GM21526 (cell line): ENCODE data around the gene TRRAP.
A peak's percentile ranks its signal among the peaks of the same experiment; 100 is the strongest.
"Not testable (repeated sequence)": the region's sequence is repeated elsewhere in the genome, so short reads cannot be mapped to it uniquely, and the experiment has no call there.

ENCODE experiments used
- ATAC-seq: cut with Tn5 transposase; IDR thresholded peaks from one replicate; pipeline ENCODE4 v1.9.1; 2021; ENCODE audit warnings: moderate library complexity; ENCODE audit not compliant: unreplicated experiment, low FRiP score

The TRRAP gene

GRCh38 chr7:98864731-98865453, 13.4 kb upstream of the TRRAP start:
- ATAC-seq: no peak

- ATAC-seq: no peak
Observed at GRCh38 chr7:98866351-98866750, 12.0 kb upstream of the TRRAP start.

GRCh38 chr7:98866765-98867164, 11.6 kb upstream of the TRRAP start:
- no peak for ATAC-seq

- ATAC-seq: no peak
Observed at GRCh38 chr7:98868450-98868849, 9.9 kb upstream of the TRRAP start.

GRCh38 chr7:98869027-98869596, 9.2 kb upstream of the TRRAP start:
- no peak for ATAC-seq

GRCh38 chr7:98869597-98870120, 8.7 kb upstream of the TRRAP start, which contains the start of gene TMEM130:
TSS of gene TMEM130 (minus strand) at chr7:98870014. CDS start at chr7:98869861, 153 bp downstream.
- ATAC-seq: no peak

GRCh38 chr7:98870121-98870651, 8.1 kb upstream of the TRRAP start:
- ATAC-seq: no peak

- no peak for ATAC-seq
Observed at GRCh38 chr7:98870807-98871491, 7.4 kb upstream of the TRRAP start.

GRCh38 chr7:98872328-98872924, 5.9 kb upstream of the TRRAP start:
- no peak for ATAC-seq

GRCh38 chr7:98873610-98874009, 4.7 kb upstream of the TRRAP start:
- ATAC-seq: not testable (repeated sequence)

- ATAC-seq: no peak
Observed at GRCh38 chr7:98874942-98875341, 3.4 kb upstream of the TRRAP start.

- ATAC-seq: no peak
Observed at GRCh38 chr7:98875501-98875900, 2.8 kb upstream of the TRRAP start.

- ATAC-seq: no peak
Observed at GRCh38 chr7:98877146-98877545, 1.2 kb upstream of the TRRAP start.

GRCh38 chr7:98877692-98878364, 504 bp upstream of the TRRAP start:
- ATAC-seq: no peak

GRCh38 chr7:98879198-98879978, 1.1 kb downstream of the TRRAP start:
- peak; percentile 81 for ATAC-seq

GRCh38 chr7:98879979-98880315, 1.6 kb downstream of the TRRAP start:
- no peak for ATAC-seq

- no peak for ATAC-seq
Observed at GRCh38 chr7:98880485-98880884, 2.2 kb downstream of the TRRAP start.

GRCh38 chr7:98881561-98882315, 3.4 kb downstream of the TRRAP start:
- no peak for ATAC-seq

GRCh38 chr7:98884416-98884815, 6.1 kb downstream of the TRRAP start:
- no peak for ATAC-seq
